Measurements from ENCODE around the gene CEP97.

Gene CEP97

GRCh38 chr3:101718455-101718854 lies 6.0 kb upstream of the CEP97 start:
- no peak for TF ChIP-seq CTCF (IDR thresholded peaks at IDR 0.05; ENCODE audit: low read depth, low read length)
- no peak for DNase-seq (ENCODE audit: extremely low read depth, low read depth)

GRCh38 chr3:101719604-101720185 lies 4.7 kb upstream of the CEP97 start:
- DNase-seq (ENCODE audit: extremely low read depth, low read depth): no peak
- no peak for TF ChIP-seq CTCF (IDR thresholded peaks at IDR 0.05; ENCODE audit: low read depth, low read length)

DNA sequence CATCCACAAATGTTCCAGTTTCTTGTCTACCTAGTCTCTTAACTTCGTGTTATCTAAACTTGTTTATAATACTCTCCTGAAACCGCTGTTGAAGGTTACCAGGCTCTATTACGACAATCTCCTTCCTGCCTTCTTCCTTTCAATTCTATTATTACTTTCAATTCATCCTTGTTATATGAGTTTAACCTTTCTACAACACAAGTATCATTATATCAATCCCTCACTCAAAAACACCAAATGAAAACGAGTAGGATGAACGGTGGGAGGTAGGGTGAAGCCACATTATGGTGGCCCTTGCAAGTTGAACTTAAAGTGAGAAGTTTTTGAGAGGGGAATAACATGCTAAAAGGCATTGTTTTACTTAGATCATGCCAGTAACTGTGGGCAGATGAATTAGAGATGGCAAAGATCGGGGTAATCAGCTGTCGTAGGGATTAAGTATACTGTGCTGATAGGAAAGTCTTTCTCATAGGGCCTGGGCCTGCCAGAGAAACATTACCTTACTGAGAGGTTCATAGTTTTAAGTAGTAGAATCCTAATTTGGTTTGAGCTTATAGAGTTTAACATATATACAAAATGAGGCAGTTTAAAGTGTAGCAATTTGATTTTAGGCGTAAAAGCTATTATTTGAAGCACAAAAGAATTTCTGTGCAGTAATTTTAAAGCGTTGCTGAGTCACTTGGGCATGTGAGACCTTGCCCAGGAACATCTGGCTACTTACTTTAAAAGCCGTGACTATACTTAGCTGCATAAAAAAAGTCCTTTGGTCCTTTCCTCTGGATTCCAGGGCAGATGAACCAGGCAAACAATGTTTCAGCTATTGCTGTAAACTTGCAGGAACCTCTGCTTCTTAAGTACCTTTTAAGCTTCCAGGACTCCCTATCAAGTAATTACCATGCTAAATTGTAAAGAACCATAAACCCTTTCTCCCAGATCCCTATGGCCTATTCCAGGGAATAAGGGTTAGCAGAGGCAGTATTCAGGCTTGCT lies 3.3 kb upstream of the CEP97 start:
- no peak for TF ChIP-seq CTCF (IDR thresholded peaks at IDR 0.05; ENCODE audit: low read depth, low read length)
- DNase-seq (ENCODE audit: extremely low read depth, low read depth): no peak

DNA sequence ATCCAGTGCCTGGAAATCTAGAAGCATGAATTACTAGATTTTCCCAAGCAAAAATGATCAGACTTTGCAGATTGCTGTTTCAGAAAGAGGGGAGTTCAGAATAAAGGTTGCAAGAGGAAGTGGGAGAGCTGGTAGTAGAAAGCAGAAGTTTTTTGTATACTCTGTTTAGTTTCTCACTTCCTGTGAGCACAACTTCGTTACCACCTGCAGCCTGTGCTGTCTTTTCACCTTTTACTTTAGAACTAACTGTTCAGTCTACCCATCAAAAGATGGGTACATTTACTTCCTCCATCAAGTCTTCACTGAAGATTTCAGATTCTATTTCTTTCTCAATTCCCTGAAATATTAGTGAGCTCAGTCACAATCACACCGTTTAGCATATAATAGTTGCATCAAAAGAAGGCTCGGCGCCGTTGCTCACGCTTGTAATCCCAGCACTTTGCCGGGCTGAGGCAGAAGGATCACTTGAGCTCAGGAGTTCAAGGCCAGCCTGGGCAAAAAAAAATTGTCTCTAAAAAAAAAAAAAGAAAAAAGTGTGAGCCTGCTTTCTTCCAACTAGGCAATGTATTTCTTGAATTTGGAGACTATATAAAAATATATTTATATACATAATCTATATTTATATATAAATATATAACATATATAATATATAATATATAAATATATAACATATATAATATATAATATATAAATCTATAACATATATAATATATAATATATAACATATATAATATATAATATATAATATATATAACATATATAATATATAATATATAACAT lies 1.8 kb upstream of the CEP97 start:
- no peak for TF ChIP-seq CTCF (IDR thresholded peaks at IDR 0.05; ENCODE audit: low read depth, low read length)
- DNase-seq (ENCODE audit: extremely low read depth, low read depth): no peak

DNA sequence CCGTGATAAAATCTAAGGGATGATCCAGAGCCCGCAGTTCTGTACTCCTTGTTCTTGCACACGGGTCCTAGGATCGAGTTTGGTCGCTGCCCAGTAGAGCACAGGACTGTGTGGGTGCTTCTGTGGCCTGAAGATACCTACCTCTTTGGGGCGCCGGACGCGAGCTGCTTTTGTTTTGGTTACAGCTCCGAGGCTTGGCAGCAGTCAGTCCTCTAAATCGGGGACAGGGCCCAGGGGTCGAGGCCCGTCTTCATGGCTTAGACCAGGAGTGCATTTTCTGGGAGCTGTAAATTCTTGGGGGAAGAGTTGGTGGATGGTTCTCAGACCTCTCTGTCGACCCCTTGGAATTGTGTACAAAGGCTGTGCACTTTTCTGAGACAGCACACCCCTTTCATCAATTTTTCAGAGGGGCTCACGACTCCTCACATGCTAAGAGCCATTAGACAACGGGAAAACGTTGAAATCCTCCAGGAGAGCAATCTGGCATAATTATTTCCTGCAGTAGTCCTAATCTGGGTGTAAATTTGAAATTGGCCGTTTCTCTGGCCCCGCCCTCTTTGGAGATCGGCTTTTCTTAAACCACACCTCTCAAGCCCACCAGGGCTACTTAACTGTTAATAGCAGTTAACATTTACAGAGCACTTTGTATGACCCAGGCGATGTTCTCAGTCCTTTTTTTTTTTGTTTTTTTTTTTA lies 928 bp downstream of the CEP97 start:
- no peak for DNase-seq (ENCODE audit: extremely low read depth, low read depth)
- TF ChIP-seq CTCF (IDR thresholded peaks at IDR 0.05; ENCODE audit: low read depth, low read length): no peak

- DNase-seq (ENCODE audit: extremely low read depth, low read depth): no peak
- TF ChIP-seq CTCF (IDR thresholded peaks at IDR 0.05; ENCODE audit: low read depth, low read length): no peak
Observed at GRCh38 chr3:101725890-101726275, 1.5 kb downstream of the CEP97 start.
